Measurements from ENCODE around the gene PRR19.

PRR19 gene

DNA sequence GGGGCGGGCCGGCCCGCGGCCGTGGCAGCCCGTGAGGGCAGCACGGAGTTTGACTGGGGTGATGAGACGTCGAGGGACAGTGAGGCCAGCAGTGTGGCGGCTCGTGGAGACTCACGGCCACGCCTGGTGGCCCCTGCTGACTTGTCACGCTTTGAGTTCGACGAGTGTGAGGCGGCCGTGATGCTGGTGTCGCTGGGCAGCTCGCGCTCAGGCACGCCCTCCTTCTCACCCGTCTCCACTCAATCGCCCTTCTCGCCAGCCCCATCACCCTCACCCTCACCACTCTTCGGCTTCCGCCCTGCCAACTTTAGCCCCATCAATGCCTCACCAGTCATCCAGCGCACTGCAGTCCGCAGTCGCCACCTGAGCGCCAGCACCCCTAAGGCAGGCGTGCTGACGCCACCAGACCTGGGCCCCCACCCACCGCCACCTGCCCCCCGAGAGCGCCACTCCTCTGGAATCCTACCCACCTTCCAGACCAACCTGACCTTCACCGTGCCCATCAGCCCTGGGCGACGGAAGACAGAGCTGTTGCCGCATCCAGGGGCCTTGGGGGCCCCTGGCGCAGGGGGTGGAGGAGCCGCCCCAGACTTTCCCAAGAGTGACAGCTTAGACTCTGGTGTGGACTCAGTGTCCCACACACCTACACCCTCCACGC is 28.4 kb upstream of the PRR19 start:
- no peak overlapping the region for H3K4me3 ChIP-seq (ENCODE audit: low read depth, low read length)
- TF ChIP-seq CTCF (IDR thresholded peaks at IDR 0.05; ENCODE audit: control insufficient read depth, extremely low read depth, insufficient read depth) = no peak
- DNase-seq (ENCODE audit: low read depth) = no peak

DNA sequence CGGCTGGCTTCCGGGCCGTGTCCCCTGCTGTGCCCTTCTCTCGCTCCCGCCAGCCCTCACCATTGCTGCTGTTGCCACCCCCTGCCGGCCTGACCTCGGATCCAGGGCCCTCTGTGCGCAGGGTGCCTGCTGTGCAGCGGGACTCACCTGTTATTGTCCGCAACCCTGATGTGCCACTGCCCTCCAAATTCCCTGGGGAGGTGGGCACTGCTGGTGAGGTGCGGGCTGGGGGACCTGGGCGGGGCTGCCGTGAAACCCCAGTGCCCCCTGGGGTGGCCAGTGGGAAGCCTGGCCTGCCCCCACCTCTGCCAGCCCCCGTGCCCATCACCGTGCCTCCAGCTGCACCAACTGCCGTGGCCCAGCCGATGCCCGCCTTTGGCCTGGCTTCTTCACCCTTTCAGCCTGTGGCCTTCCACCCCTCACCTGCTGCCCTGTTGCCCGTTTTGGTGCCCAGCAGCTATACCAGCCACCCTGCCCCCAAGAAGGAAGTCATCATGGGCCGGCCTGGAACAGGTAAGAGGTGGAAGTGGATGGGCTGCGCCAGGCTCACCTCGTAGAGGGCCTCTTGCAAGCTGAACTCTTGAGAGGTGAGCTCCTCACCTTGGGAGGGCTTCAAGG is 27.8 kb upstream of the PRR19 start:
- no peak for DNase-seq (ENCODE audit: low read depth)
- TF ChIP-seq CTCF (IDR thresholded peaks at IDR 0.05; ENCODE audit: control insufficient read depth, extremely low read depth, insufficient read depth) = no peak
- H3K4me3 ChIP-seq (ENCODE audit: low read depth, low read length) = no peak overlapping the region

DNA sequence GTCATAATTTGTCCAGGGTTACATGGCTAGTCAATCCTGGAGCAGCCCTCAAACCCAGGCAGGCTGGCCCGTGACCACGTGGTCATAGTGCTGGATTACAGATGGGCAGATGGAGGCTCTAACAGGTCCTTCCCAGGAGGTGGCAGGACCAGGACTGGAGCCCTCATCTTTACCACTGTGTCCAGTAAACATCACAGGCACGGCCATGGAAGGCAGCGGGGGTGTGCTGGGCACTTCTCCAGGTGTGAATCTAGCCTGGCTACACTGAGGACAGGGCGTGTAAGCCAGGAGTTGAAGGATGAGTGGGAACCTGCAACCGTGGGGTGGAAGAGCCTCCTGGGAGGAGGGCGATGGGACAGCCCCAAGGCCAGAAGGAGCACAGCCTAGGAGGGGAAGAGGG is 26.8 kb upstream of the PRR19 start:
- no peak for DNase-seq (ENCODE audit: low read depth)
- no peak overlapping the region for H3K4me3 ChIP-seq (ENCODE audit: low read depth, low read length)
- no peak for TF ChIP-seq CTCF (IDR thresholded peaks at IDR 0.05; ENCODE audit: control insufficient read depth, extremely low read depth, insufficient read depth)

- H3K4me3 ChIP-seq (ENCODE audit: low read depth, low read length) = no peak overlapping the region
- no peak for TF ChIP-seq CTCF (IDR thresholded peaks at IDR 0.05; ENCODE audit: control insufficient read depth, extremely low read depth, insufficient read depth)
- DNase-seq (ENCODE audit: low read depth) = no peak
These were observed 26.4 kb upstream of the PRR19 start for GRCh38 chr19:42275517-42275916.

DNA sequence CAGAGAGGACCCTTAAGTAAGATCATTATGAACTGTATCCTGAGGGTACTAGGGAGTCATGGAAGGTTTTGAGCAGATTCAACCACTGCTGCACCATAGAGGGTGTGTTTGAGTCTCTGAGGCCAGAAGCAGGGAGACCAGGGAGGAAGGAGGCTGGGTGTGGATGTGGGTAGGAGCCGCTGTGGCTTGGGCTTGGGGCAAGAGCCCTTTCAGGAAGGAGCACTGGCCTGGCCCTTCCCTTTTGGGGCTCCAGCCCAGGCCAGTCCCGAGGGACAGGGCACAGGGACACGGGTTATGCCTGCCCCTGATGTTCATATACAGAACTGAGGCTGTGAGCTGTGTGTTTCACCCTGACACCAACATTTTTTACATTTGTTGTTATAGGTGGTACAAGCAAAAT is 25.6 kb upstream of the PRR19 start:
- TF ChIP-seq CTCF (IDR thresholded peaks at IDR 0.05; ENCODE audit: control insufficient read depth, extremely low read depth, insufficient read depth) = no peak
- DNase-seq (ENCODE audit: low read depth) = no peak

GRCh38 chr19:42276821-42277220 is 25.1 kb upstream of the PRR19 start:
- no peak overlapping the region for H3K4me3 ChIP-seq (ENCODE audit: low read depth, low read length)
- DNase-seq (ENCODE audit: low read depth) = no peak
- no peak for TF ChIP-seq CTCF (IDR thresholded peaks at IDR 0.05; ENCODE audit: control insufficient read depth, extremely low read depth, insufficient read depth)

More for the DNA sequence above, 25.6 kb upstream of the PRR19 start:
- H3K4me3 ChIP-seq (ENCODE audit: low read depth, low read length) = no peak overlapping the region
